Measurements from ENCODE around the gene TACR1. TPM values are rescaled to one million over a fixed set of nuclear protein-coding genes. Genes with fewer than 3 reads are reported as not detected.
"Not testable (repeated sequence)": the region's sequence is repeated elsewhere in the genome, so short reads cannot be mapped to it uniquely, and the experiment has no call there.

TACR1 gene
- total RNA-seq, 1 experiment from 2014 or later: not detected

- peaks cover 6% of the 10 kb centered on the region for H3K4me1 Mint-ChIP-seq (ENCODE audit: low read depth, unreplicated experiment)
- DNase-seq: no peak
- no peaks in the 10 kb centered on the region for H3K9me3 Mint-ChIP-seq (ENCODE audit: low read depth, unreplicated experiment)
- BruUV-seq (replicated peaks): no TSS peak
- H3K27ac Mint-ChIP-seq (ENCODE audit: unreplicated experiment): no peak overlapping the region
- H3K36me3 Mint-ChIP-seq (ENCODE audit: insufficient read depth, unreplicated experiment): no peaks in the 10 kb centered on the region
- no peak for TF ChIP-seq CTCF (IDR thresholded peaks at IDR 0.05; ENCODE audit: unreplicated experiment)
- intact Hi-C loops (cut with micrococcal nuclease; ENCODE audit: unreplicated experiment): loop anchor here (1.0 to 10.0 kb wide), 2 partner anchors 247 to 467 kb away; no protein-coding TSS in a partner anchor
- peaks cover 10% of the 10 kb centered on the region for H3K27me3 Mint-ChIP-seq (ENCODE audit: unreplicated experiment)
- H3K4me3 Mint-ChIP-seq (ENCODE audit: low read depth, unreplicated experiment): no peak overlapping the region
- CTCF ChIA-PET: no interaction called here
Observed at GRCh38 chr2:75157435-75157834, 41.9 kb downstream of the TACR1 start.

GRCh38 chr2:75155115-75155514, 44.2 kb downstream of the TACR1 start:
- Mint-ChIP-seq H3K9me3 (ENCODE audit: low read depth, unreplicated experiment) (no peaks in the 10 kb centered on the region), H3K4me1 (ENCODE audit: low read depth, unreplicated experiment) (peaks cover 6% of the 10 kb centered on the region), H3K27ac (ENCODE audit: unreplicated experiment) (no peak overlapping the region), H3K36me3 (ENCODE audit: insufficient read depth, unreplicated experiment) (no peaks in the 10 kb centered on the region), H3K4me3 (ENCODE audit: low read depth, unreplicated experiment) (no peak overlapping the region), H3K27me3 (ENCODE audit: unreplicated experiment) (no peaks in the 10 kb centered on the region)
- intact Hi-C loops (cut with micrococcal nuclease; ENCODE audit: unreplicated experiment): loop anchor here (10.0 kb wide), 1 partner anchor 470 kb away; no protein-coding TSS in a partner anchor
- BruUV-seq (replicated peaks): no TSS peak
- DNase-seq: no peak
- CTCF ChIA-PET: no interaction called here
- TF ChIP-seq CTCF (IDR thresholded peaks at IDR 0.05; ENCODE audit: unreplicated experiment): no peak

- Mint-ChIP-seq H3K36me3 (ENCODE audit: insufficient read depth, unreplicated experiment) (no peaks in the 10 kb centered on the region), H3K4me3 (ENCODE audit: low read depth, unreplicated experiment) (no peak overlapping the region), H3K9me3 (ENCODE audit: low read depth, unreplicated experiment) (no peaks in the 10 kb centered on the region), H3K27ac (ENCODE audit: unreplicated experiment) (no peak overlapping the region), H3K27me3 (ENCODE audit: unreplicated experiment) (no peaks in the 10 kb centered on the region), H3K4me1 (ENCODE audit: low read depth, unreplicated experiment) (peaks cover 6% of the 10 kb centered on the region)
- BruUV-seq (replicated peaks): no TSS peak
- CTCF ChIA-PET: interaction anchor here (1.3 to 1.5 kb wide), 2 partner anchors 9 to 233 kb away, joined by 3 to 4 read pairs; no protein-coding TSS in a partner anchor
- intact Hi-C loops (cut with micrococcal nuclease; ENCODE audit: unreplicated experiment): loop anchor here (10.0 kb wide), 1 partner anchor 472 kb away; no protein-coding TSS in a partner anchor
- TF ChIP-seq CTCF (IDR thresholded peaks at IDR 0.05; ENCODE audit: unreplicated experiment): no peak
- no peak for DNase-seq
Observed at GRCh38 chr2:75153221-75153620, 46.1 kb downstream of the TACR1 start.

- H3K36me3 Mint-ChIP-seq (ENCODE audit: insufficient read depth, unreplicated experiment); DNase-seq; H3K27ac Mint-ChIP-seq (ENCODE audit: unreplicated experiment); H3K4me1 Mint-ChIP-seq (ENCODE audit: low read depth, unreplicated experiment); BruUV-seq (replicated peaks); H3K27me3 Mint-ChIP-seq (ENCODE audit: unreplicated experiment); H3K9me3 Mint-ChIP-seq (ENCODE audit: low read depth, unreplicated experiment); H3K4me3 Mint-ChIP-seq (ENCODE audit: low read depth, unreplicated experiment); CTCF ChIA-PET: not testable (repeated sequence)
- intact Hi-C loops (cut with micrococcal nuclease; ENCODE audit: unreplicated experiment): loop anchor here (10.0 kb wide), 1 partner anchor 473 kb away; no protein-coding TSS in a partner anchor
Observed at GRCh38 chr2:75152243-75152642, 47.1 kb downstream of the TACR1 start.

- BruUV-seq (replicated peaks); CTCF ChIA-PET; H3K4me1 Mint-ChIP-seq (ENCODE audit: low read depth, unreplicated experiment): not testable (repeated sequence)
Observed at GRCh38 chr2:75147884-75148283, 51.4 kb downstream of the TACR1 start.

More at GRCh38 chr2:75147884-75148283, 51.4 kb downstream of the TACR1 start:
- H3K9me3 Mint-ChIP-seq (ENCODE audit: low read depth, unreplicated experiment); intact Hi-C loops (cut with micrococcal nuclease; ENCODE audit: unreplicated experiment); H3K27ac Mint-ChIP-seq (ENCODE audit: unreplicated experiment); H3K36me3 Mint-ChIP-seq (ENCODE audit: insufficient read depth, unreplicated experiment); H3K27me3 Mint-ChIP-seq (ENCODE audit: unreplicated experiment); H3K4me3 Mint-ChIP-seq (ENCODE audit: low read depth, unreplicated experiment); DNase-seq: not testable (repeated sequence)
